Effector CD8-positive, alpha-beta T cell (primary cell): ENCODE data around the gene CCDC50.

Experiments
- DNase-seq: peaks from one replicate; lab custom pipeline; 2025; lab: John Stamatoyannopoulos, UW

Gene CCDC50

DNA sequence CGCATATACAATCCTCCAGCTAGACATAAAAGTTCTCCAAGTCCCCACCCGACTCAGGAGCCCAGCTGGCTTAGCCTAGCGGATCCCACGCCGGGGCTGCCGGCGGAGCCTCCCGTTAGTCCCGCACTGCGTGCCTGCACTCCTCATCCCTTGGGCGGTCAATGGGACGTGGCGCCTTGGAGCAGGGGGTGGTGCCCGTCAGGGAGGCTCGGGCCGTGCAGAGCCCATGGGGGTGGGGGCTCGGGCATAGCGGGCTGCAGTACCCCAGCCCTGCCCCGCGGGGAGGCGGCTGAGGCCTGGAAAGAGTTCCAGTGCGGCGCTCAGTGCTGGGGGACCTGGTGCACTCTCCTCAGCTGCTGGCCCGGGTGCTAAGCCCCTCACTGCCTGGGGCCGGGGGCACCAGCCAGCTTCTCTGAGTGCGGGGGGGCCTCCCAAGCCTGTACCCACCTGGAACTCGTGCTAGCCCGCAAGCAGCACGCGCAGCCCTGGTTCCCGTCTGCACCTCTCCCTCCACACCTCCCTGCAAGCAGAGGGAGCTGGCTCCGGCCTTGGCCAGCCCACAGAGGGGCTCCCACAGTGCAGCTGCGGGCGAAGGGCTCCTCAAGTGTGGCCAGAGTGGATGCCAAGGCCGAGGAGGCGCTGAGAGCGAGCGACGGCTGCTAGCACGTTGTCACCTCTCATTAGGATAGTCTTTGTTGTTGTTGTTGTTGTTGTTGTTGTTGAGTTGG, 12.2 kb upstream of the CCDC50 start:
- DNase-seq: no peak

DNA sequence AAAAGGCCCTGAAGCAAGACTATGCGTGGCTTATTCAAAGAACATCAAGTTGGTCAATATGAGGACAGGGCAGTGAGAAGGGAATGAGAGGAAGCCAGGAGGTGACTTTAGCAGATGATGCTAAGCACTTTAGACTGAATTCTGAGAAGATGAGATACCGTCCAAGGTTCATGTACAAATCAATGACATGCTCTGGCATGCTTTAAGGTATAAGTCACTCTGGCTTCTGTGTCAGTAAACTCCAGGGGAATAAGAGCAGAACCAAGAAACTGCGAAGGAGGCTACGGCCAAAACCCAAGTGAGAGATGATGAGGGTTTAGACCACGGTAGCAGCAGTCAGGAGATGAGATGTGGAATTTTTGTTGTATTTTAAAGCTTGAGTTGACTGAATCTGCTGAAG, 8.9 kb upstream of the CCDC50 start:
- DNase-seq: no peak

DNA sequence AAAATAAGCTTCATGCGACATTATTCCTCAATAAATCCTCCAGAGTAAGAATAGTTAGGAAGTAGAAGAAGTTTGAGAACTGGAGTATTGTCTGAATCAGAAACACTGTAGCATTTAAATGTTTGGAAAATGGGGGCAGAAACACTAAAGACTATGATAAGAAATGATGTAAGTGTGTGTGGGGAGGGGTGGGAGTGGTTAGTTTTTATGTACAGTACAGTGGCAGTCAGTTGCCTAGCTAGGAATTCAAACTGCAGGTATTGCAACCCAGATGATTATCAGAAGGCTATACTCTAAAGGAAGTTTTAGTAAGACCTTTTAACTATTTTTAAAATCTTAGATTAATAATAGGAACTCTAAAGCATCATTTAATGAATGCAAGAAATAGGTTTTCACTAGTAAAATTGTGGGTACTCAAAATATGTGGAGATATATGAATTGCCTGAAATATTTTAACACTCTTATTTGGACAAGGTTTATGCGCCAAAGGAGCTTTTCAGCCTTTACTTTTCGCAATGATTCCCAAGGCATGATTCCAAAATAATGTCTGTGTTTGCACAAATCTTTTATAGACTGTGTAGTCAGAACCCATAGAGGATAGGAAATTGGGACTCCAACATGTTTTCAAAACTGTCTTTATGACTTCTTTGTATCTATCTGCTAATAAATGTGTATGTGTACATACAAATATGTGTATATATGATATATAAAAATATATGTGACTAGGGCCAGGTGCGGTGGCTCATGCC, 8.0 kb upstream of the CCDC50 start:
- no peak for DNase-seq

DNA sequence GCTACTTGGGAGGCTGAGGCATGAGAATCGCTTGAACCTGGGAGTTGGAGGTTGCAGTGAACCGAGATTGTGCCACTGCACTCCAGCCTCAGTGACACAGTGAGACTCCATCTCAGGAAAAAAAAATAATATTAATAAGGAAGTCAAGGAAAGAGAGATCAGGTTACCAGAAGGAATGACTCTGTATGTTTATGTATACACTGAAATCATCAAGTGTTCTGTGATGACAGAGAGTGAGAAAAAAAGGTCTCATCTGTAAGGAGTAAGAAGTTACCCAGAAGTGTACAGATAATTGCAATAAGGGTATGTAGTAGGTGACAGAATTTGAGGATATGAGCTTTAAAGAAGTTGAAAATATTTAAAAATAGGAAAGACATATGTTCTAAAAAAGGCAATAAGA, 4.3 kb upstream of the CCDC50 start:
- DNase-seq: no peak

DNA sequence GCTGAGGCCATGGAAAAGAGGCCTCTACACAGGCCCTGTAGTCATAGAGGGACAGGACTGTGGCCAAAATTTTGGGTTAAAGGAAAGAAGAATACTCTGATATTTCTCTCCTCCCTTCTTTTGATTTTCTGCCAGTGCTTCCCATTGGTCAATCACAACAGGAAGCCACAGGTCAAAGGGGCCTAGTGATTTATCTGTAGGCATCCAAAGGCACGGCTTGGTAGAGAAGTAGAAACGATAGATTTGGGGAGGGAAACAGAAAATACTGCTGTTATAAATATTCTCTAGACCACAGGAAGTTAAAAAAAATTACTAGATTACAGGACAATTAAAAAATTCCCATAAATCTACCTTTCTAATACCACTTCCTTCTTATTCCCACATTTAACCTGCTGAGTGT, 1.7 kb upstream of the CCDC50 start:
- no peak for DNase-seq

DNA sequence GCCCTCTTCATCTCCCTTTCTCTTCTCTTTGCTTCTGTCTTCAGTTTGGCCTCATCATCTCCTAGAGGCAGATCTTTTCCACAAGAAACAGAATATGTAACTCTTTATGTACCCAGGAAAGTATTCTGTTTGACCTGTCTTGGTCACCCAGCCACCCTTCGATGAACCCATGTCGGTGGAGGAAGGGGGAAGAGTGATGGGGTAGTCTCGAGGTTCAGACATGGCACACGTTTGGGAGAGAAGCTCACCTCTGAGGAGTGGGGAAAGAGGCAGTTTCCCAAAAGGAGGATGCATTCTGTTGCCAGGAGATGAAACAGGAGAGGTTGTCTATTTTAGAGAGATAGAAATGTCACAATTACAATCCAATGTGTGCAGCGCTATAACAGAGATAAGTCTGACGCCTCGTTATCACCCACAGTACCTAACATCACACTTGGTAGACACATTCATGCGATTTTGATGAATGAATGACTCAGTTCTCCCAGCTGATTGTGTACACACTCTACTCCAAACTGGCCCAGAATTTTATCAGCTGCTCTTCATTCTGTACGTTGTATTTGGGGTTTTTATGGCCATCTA, 722 bp upstream of the CCDC50 start:
- no peak for DNase-seq

DNA sequence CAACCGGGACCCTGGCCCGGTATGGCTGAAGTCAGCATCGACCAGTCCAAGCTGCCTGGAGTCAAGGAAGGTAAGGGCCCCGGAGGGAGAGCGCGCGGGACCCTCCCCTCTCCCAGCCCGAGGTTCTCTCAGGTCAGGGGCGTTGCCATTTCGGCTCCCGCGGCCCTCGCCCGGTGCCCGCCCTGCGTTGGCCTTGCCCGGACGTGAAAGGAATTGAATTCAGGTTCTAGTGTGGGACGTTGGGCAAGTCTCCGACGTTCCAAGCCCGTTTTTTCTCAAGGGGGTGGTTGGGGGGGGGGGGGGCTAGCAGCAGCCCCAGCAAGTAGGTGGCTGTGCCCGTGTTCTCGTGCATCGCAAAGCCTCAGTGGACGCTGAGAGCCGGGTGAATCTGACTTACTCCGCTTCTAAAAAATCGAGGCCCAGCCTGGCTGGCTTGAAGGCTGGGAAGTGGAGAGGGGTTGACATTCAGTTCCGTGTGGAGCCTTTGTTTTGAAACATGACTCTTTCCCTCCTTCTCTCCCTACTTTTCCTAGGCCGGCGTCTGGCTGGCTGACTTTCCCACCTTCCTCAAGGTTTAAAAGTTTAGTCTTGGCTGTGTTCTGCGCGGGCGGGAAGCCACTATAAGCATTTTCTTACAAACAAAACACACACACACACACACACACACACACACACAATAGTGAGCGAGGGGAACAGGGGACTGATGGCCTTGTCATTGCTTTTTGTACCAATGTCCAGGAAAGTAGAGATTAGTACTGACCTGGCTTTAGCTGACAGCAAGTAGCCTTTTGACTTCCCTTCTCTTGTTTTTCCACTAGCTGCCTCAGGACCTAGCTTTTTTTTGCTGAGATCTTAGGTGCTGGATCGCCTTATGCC, 698 bp downstream of the CCDC50 start, which contains the start of gene UTS2B:
Gene UTS2B (minus strand): TSS at position 873 of the 876 bp plus-strand sequence. CDS start 48,337 bp downstream, outside the sequence.
- DNase-seq: no peak

DNA sequence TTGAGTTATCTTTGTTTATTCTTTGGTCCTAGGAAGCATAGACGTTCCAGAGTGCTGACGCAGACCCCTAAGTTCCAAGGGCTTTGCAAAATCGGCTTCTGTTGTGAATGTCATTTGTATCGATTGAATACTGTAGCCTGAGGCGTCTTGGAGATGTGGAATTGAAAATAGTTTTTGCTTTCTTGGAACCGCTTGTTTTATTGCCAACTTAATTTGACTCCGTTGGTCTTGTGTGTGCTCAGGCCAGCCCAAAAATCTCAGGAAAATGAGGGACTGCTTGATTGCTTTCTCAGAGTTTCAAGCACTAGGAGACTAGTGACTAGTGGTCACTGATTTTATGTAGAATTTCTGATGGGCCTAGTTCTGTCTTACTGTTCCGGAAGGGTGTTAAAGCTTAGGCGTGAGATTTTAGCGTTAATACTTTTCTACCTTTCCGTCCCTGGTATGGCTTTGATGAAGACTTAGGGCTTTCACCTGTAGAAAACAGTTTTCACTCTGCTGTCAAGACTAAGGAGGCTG, 1.4 kb downstream of the CCDC50 start:
- DNase-seq: no peak

DNA sequence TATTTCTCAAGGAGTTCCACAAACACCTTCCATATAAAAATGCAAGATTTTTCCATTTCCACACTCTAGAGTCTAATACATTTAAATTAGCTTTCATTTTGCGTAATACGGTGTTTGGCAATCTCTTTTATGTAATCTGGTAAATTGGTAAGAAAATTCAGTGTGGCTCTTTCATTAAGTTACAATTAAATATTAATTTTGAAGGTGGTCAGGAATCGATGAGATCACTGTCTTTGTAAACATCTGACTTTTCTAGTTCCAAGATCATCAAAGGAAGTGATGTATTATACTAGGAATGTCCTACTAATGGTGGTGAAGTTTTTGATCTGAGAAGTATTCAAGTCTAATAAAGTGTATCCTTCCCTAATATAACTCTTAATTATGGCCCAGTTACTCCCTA, 2.2 kb downstream of the CCDC50 start:
- DNase-seq: no peak

DNA sequence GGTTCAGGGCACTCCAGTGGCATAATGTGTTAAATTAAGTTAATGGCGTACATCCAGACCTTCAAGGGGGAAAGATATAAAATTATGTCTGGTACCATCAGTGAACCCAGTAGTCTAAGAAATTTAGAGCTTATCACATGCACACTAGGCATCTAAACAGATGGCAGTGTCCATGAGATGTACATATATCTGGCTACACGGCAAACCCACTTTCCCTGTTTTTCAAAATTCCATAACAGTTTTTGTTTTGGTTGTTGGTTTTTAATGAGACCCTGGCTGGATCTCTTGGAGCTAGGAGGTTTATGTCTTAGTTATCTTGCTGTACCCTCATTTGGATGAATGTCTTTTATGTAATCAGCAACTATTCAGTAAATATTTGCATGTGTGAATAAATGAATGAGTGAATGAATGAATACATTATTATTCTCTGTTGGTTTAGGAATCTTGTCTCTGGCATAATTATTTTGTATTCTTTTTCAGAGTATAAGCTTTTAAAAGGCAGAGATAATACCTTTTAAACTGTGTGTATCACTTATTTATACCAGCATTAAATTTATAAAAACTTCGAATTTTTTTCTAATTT, 4.2 kb downstream of the CCDC50 start:
- no peak for DNase-seq

DNA sequence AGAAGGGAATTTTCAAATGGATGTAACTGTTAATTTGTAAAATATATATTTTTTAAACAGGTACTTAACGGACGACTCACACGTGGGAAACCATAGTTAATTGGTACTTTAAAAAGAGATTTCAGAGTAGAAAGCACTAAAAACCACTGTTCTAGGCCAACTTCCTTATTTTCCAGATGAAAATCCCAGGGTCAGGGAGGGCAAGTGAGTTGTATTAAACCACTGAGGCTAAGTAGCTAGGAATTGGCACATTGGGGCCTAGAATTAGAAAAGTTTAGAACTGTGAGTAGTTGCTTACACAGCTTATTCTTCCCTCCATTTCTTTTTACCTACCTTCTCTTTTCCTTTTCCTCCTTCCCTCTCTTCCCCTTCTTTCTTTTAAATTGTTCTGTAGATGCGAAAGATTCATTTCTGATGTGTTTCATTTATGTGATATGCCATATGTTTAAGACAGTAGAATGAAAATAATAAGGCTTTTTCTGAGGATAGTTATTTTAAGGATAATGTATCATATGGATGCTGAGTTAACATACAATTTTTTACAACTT, 5.2 kb downstream of the CCDC50 start:
- no peak for DNase-seq

DNA sequence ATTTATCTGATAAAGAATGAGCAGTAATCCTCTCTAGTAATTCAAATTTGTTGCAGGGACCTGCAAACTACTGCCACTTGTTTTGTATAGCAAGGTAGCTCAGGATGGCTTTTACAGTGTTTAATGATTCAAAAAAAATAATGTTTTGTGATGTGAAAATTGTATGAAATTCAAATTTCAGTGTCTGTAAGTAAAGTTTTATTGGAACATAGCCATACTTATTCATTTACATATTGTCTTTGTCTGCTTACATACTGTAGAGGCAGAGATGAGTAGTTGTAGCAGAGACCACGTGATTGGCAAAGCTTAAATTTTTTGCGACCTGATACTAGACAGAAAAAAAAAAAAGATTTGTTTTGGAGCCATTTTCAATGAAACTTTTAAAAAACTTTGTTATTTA, 7.6 kb downstream of the CCDC50 start:
- DNase-seq: no peak

DNA sequence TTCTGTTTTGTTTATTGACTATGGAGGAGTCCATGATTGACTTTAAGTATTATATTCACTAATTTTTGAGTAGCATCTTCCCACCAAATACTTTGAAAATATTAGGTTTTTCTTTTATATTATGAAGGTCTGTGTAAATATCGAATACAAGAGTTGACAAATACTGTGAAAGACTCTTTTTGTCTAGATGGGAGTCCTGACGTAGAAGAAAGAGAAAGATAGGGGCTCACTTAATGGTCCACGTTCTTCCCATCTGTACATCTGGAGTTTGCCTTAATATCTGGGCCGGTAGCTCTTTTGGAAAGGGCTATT, 8.9 kb downstream of the CCDC50 start:
- DNase-seq: no peak

DNA sequence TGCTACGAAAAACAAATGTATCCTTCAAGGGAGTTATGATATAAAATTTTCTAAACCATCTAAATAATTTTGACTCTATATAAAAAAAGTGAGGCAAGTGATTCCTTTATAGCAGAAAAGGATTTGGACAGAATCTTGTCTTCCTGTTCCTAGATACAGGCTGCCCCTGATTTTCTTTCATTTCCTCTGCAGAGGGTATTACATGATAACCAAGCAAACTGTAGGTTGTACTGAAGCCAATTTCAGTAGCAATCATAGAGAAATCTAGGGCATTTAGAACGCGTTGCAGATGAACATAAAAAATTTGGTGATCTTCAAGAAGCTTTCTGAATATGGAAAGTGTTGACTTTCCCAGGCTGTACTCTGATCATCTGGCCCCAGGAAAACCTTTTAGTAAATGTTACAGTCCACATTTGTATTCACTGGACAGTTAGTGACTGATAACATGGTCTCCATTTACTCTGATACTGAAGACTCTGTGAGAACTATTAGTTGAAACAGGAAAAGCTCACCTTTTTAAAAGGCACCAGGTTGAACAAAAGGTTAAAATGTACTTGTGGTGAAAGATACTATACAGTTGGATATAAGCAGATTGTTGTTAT, 10.2 kb downstream of the CCDC50 start:
- DNase-seq: no peak

DNA sequence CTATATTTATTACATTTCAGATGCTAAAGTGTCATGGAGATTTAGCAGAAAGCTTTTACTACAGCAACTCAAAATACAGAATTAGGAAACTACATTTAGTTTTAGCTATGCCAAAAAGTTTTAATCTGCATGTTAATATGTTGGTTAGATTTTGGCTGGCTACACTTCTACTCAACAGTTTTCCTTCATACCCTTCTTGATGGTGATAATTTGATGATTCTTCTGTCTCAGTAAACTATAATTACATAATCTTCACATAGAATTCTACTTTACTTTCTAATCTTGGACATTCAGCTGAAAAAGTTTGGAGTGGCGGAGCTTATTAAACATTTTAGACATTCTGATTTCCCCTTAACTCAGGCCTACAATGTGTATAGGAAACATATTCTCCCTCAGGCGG, 11.2 kb downstream of the CCDC50 start:
- no peak for DNase-seq

DNA sequence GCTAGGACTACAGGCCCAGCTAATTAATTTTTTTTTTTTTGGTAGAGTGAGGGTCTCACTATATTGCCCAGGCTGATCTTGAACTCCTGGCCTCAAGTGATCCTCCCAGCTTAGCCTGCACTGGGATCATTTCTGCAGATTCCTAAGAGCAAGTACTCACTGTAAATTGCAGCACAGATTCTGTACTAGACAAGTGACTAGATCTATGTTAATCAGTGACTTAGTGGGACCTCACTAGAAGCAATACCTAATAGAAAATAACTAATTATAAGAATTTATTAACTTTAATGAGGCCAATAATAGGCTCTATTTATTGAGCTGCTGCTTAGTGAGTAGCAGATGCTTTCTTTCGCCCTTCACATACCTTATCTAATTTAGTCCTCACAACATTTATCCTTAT, 11.8 kb downstream of the CCDC50 start:
- no peak for DNase-seq

DNA sequence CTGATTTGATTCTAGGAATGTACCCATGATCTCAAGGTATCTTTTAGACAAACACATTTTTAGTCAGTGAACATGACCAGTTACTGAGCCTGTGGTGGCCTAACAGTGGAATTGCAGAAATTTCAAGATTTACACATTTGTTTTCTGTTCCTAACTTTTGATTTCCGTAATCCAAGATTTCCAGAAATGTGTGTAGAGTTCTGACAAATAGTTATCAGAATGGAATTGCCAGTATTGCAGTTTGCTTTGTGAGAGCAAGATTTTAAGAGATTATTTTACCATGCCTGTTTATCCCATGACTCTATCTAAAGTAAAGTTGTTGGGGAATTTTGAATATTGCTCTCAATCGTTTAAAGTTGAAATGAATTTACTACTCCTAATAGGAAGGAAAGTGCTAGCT, 12.8 kb downstream of the CCDC50 start:
- DNase-seq: no peak

DNA sequence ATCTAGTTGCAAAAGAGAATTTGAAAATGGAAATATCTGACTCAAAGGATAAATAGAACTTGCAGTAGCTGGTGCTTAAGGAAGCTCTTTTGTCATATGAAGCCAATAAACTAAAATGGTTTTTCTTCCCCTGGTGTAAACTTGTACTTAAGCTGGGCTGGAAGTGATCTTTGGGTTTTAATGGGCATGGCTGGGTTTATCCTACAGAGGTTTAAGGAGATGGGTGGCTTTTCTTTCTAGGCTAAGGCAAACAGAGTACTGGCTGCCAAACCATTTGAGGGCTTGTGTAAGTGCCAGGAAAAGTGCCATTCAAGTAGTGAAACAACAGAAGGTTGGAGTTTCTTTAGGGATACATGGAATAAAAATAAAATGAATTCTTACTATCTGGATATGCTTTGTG, 13.2 kb downstream of the CCDC50 start:
- DNase-seq: no peak

DNA sequence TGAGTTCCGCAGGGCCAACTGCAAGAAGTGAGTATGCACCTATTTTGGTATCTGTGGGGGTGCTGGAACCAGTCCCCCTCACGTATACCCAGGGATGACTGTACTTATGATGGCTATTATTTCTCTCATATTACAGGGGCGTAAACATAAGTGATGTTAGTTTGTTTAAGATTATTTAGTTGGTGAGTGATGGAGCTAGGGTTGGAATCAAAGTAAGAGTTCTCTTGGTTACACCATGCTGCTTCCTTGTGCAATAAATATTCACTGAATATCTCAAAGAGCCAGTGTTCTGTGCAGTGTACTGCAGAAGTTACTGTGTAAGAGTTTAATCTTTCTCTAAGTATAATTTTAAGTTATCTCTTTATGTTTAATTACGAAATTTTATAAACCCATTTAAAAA, 13.9 kb downstream of the CCDC50 start:
- DNase-seq: no peak

DNA sequence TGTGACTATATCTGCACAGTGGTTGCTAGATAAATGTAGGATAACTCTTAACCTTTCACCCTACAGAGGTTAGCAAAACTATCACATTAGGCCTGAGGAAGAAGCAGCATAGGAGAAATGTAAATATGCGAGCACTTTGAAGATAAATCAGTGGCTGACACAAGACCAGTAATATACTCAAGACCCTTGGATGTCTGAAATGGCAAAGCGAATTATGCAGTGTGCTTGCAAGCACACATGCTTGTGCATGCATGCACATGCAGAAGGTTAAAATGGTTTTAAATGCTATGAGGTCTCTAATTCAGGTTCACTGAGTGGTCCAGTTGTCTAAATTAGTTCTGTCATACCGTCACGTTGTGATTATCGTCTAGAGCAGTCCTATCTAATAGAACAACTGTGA, 14.7 kb downstream of the CCDC50 start:
- DNase-seq: no peak

DNA sequence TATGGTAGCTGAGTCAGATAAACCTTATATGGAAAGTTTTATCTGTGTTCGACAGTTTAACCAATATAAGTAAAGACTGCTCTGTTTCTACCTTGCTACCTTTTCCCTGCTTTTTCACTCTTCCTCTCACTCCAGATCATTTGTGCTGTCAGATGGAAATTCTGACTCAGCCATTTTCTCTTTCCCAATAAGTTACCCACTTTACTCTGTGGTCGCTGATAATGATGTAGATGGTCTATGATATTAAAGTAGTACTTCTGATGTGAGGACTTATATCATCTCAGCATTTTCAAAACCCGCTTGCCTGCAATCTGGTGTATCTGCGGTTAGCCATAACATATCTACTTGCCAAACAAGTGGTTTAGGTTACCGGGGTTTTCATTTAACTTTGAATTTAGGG, 16.1 kb downstream of the CCDC50 start:
- DNase-seq: no peak
